Activated naive CD8-positive, alpha-beta T cell treated with anti-CD3 and anti-CD28 coated beads, Interleukin-2, amount 10 ng/mL, durations not matched to agents 7 days and 5 days (primary cell): Measurements from ENCODE around the gene TTLL5. TPM values are rescaled to one million over a fixed set of nuclear protein-coding genes. Genes with fewer than 3 reads are reported as not detected.

Source experiments
- ATAC-seq: fragments of 150-1000 bp; cut with Tn5 transposase; one replicate; pipeline ENCODE4 v1.10.0; 2021; ENCODE audit warnings: low read depth, moderate library complexity
- POLR2A ChIA-PET: fragments of 350-600 bp; sonication (Branson Sonifier 250); formaldehyde crosslinking; loops from one replicate; lab custom pipeline; 2021; ENCODE audit warnings: antibody characterized with exemption; lab: Charles Lee
- DNase-seq: peaks from one replicate; pipeline ENCODE4 v3.0.0; 2021
- H3K27ac Mint-ChIP-seq: one replicate; pipeline ENCODE4 v1.8.0; 2022; ENCODE audit warnings: mild to moderate bottlenecking, mixed read lengths
- H3K27me3 Mint-ChIP-seq: one replicate; pipeline ENCODE4 v1.8.0; 2022; ENCODE audit warnings: mild to moderate bottlenecking, moderate library complexity, mixed read lengths
- H3K36me3 Mint-ChIP-seq: one replicate; pipeline ENCODE4 v1.8.0; 2021; ENCODE audit warnings: mild to moderate bottlenecking, mixed read lengths
- H3K4me1 Mint-ChIP-seq: one replicate; pipeline ENCODE4 v1.8.0; 2021; ENCODE audit warnings: mixed read lengths
- H3K4me3 Mint-ChIP-seq: one replicate; pipeline ENCODE4 v1.8.0; 2022; ENCODE audit warnings: mild to moderate bottlenecking, moderate library complexity, mixed read lengths
- H3K9me3 Mint-ChIP-seq: one replicate; pipeline ENCODE4 v1.8.0; 2021; ENCODE audit warnings: mixed read lengths
- total RNA-seq, 2 experiments: library from RNA; stranded (reverse); gene quantifications; one replicate each; pipeline ENCODE4 v1.2.3, GENCODE V29; 2021

Gene TTLL5
- total RNA-seq, 2 experiments from 2014 or later = 31.8 to 32.7 TPM

- POLR2A ChIA-PET = no interaction called here
- Mint-ChIP-seq H3K4me1 (no peaks in the 10 kb centered on the region), H3K27ac (no peak overlapping the region), H3K9me3 (peaks cover 1% of the 10 kb centered on the region), H3K36me3 (peaks cover 6% of the 10 kb centered on the region), H3K27me3 (no peaks in the 10 kb centered on the region), H3K4me3 (no peak overlapping the region)
- DNase-seq (no peak), ATAC-seq (no peak)
Observed at GRCh38 chr14:75999511-76000190, 338.6 kb downstream of the TTLL5 start.

- Mint-ChIP-seq H3K4me3 (no peak overlapping the region), H3K4me1 (no peaks in the 10 kb centered on the region), H3K27ac (peak overlapping the region; percentile 46), H3K36me3 (peaks cover 11% of the 10 kb centered on the region), H3K27me3 (no peaks in the 10 kb centered on the region), H3K9me3 (peaks cover 1% of the 10 kb centered on the region)
- POLR2A ChIA-PET = no interaction called here
- ATAC-seq (no peak), DNase-seq (no peak)
Observed at GRCh38 chr14:76002383-76002782, 341.3 kb downstream of the TTLL5 start.

Other genes starting within 250 kb of the TTLL5 start
- gene JDP2, start 233.2 kb upstream of the TTLL5 start, total RNA-seq = 1 to 10 TPM; 1.6 to 3.0 TPM
- 10 to 100 TPM; 31.3 to 34.1 TPM for gene BATF, start 138.8 kb upstream of the TTLL5 start, total RNA-seq
- gene FLVCR2, start 82.6 kb upstream of the TTLL5 start, total RNA-seq = 1 to 10 TPM in 1 of 2 experiments, under 1 TPM in 1; 0.74 to 5.0 TPM
- gene ERG28, start 370 bp upstream of the TTLL5 start, total RNA-seq = 10 to 100 TPM; 16.0 to 16.5 TPM